Activated CD4-positive, alpha-beta T cell treated with anti-CD3 and anti-CD28 coated beads, Interleukin-2, amount 10 ng/mL, durations not matched to agents 24 days and 14 days (primary cell): Measurements from ENCODE around the gene SLC24A3. TPM values are rescaled to one million over a fixed set of nuclear protein-coding genes. Genes with fewer than 3 reads are reported as not detected.

ENCODE experiments used
- DNase-seq: peaks from one replicate; pipeline ENCODE4 v3.0.0; 2022
- H3K27ac Mint-ChIP-seq: one replicate; pipeline ENCODE4 v1.8.0; 2022; ENCODE audit warnings: mild to moderate bottlenecking, mixed read lengths
- H3K27me3 Mint-ChIP-seq: one replicate; pipeline ENCODE4 v1.8.0; 2022; ENCODE audit warnings: mixed read lengths
- H3K36me3 Mint-ChIP-seq: one replicate; pipeline ENCODE4 v1.8.0; 2022; ENCODE audit warnings: low read depth, mild to moderate bottlenecking, mixed read lengths
- H3K4me1 Mint-ChIP-seq: one replicate; pipeline ENCODE4 v1.8.0; 2021; ENCODE audit warnings: mixed read lengths
- H3K4me3 Mint-ChIP-seq: one replicate; pipeline ENCODE4 v1.8.0; 2022; ENCODE audit warnings: mild to moderate bottlenecking, moderate library complexity, mixed read lengths
- H3K9me3 Mint-ChIP-seq: one replicate; pipeline ENCODE4 v1.8.0; 2021; ENCODE audit warnings: mixed read lengths
- intact Hi-C: fragments of 100-400 bp; cut with micrococcal nuclease; formaldehyde crosslinking; loops from one replicate; pipeline ENCODE4 v1.15.1; 2023
- total RNA-seq: library from RNA; stranded (reverse); gene quantifications from 2 replicates; pipeline ENCODE4 v1.2.3, GENCODE V29; 2022

Gene SLC24A3
- total RNA-seq, 1 donor from 2014 or later: not detected

DNA sequence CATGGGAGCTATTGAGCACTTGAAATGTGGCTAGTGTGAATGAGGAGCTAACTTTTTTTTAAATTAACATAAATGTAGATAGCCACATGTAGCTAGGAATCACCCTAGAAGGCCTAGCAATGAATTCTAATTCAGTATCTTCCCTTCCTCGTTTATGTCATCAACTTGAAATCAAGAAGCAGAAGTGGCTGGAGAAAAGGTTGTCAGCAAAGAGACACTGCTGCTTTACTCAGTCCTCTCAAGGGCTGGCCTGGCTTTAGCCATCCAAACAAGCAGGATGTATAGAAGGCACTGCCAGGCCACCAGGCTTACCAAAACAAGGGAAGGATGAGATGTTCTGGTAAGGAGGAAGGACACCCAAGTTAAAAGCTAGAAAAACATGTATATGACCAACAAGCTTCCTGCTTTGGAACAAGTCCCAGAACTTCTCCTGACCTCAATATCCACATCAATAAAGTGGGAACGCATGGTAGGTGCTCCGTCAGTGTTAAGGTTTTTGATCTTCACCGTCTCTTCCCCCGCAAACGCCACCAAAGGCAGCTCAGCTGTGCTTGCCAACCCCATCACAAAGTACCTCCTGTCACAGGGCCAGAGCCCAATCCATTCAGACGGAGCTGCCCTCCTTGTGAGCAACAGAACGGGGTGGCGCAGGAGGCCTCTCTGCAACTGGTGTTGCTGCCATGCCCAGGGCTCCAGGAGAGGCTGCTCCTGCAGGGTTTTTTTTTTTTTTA lies 309.8 kb downstream of the SLC24A3 start:
- intact Hi-C loops: no loop called here
- H3K27me3 Mint-ChIP-seq: no peaks in the 10 kb centered on the region
- H3K4me3 Mint-ChIP-seq: no peak overlapping the region
- H3K4me1 Mint-ChIP-seq: peaks cover 2% of the 10 kb centered on the region
- no peaks in the 10 kb centered on the region for H3K9me3 Mint-ChIP-seq
- no peak for DNase-seq
- no peak overlapping the region for H3K27ac Mint-ChIP-seq
- H3K36me3 Mint-ChIP-seq: no peaks in the 10 kb centered on the region

DNA sequence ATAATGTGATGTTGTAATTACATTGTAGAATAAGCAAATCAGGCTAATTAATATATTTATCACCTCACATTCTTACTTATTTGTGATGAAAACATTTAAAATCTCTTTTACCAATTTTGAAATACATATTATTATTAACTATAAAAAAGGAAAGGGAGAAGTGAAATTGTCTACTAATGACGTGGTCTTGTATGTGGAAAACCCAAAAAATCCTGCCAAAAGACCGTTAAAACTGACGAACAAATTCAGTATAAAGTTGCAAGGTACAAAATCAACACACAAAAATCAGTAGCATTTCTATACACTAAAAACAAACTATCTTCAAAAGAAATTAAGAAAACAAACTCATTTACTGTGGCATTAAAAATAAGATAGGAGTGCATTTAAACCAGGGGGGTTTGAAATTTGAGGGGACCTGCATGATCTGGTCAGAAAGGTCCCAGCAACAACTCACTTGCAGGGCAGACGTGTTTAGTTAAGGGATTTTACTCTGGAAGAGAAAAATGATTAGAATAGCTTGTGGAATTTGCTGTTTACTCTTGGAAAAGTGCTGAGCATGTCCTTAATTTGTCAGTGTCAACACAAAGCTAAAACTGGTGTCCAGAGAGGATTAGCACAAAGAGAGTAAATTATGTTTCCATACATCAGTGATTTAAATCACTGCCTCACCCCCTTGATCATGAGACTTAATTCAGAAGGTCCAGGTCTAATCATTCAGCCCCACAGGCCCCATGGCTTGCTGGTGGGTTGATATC lies 310.6 kb downstream of the SLC24A3 start:
- H3K9me3 Mint-ChIP-seq: no peaks in the 10 kb centered on the region
- H3K27ac Mint-ChIP-seq: no peak overlapping the region
- peaks cover 2% of the 10 kb centered on the region for H3K4me1 Mint-ChIP-seq
- intact Hi-C loops: no loop called here
- no peak overlapping the region for H3K4me3 Mint-ChIP-seq
- H3K36me3 Mint-ChIP-seq: no peaks in the 10 kb centered on the region
- H3K27me3 Mint-ChIP-seq: no peaks in the 10 kb centered on the region
- DNase-seq: no peak

GRCh38 chr20:19524691-19525090 lies 312.2 kb downstream of the SLC24A3 start:
- H3K4me3 Mint-ChIP-seq: no peak overlapping the region

GRCh38 chr20:19527509-19527908 lies 315.1 kb downstream of the SLC24A3 start:
- intact Hi-C loops: no loop called here
- Mint-ChIP-seq H3K36me3 (no peaks in the 10 kb centered on the region), H3K4me1 (peaks cover under 1% of the 10 kb centered on the region), H3K27ac (no peak overlapping the region), H3K4me3 (no peak overlapping the region), H3K9me3 (no peaks in the 10 kb centered on the region), H3K27me3 (no peaks in the 10 kb centered on the region)
- DNase-seq: no peak

More at GRCh38 chr20:19524691-19525090, 312.2 kb downstream of the SLC24A3 start:
- Mint-ChIP-seq H3K9me3 (no peaks in the 10 kb centered on the region), H3K27ac (no peak overlapping the region), H3K36me3 (no peaks in the 10 kb centered on the region), H3K4me1 (peaks cover 2% of the 10 kb centered on the region), H3K27me3 (no peaks in the 10 kb centered on the region)
- DNase-seq: no peak
- intact Hi-C loops: no loop called here

DNA sequence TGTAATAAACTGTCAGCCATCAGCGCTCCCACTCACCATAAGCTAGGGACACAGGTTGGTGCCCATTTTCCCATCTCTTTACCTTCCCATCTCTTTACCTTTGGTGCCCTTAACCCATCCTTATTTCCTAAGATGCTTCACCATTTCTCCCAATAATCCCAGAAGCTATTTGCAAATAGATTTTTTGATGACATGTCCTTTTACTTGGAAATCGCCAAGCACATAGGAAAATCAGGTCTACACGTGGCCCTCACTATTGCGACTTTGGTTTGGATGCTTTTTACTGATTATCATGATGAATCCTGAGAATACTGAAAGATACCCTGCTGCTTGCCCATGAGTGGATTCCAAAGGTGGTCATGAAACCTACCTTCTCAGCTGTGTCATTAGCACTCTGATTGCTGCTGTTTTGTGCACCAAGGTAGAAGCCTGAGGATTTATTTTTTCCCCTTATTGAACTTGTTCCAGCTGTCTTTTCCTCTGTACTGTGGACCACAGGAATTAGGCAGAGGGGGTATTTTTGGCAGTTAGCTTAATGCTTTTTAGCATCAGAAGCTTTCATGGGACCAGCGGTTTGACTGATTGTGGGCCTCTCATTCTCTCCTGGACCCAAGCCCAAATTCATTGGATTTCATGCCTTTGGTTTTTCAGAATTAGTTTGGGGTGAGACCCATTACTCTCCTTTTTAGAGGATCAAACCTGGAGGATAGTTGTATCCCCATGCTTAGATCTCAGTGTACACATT lies 316.0 kb downstream of the SLC24A3 start:
- H3K4me3 Mint-ChIP-seq: no peak overlapping the region
- no peaks in the 10 kb centered on the region for H3K4me1 Mint-ChIP-seq
- no peaks in the 10 kb centered on the region for H3K9me3 Mint-ChIP-seq
- intact Hi-C loops: no loop called here
- no peaks in the 10 kb centered on the region for H3K36me3 Mint-ChIP-seq
- DNase-seq: no peak
- H3K27ac Mint-ChIP-seq: no peak overlapping the region
- no peaks in the 10 kb centered on the region for H3K27me3 Mint-ChIP-seq

GRCh38 chr20:19530006-19530405 lies 317.6 kb downstream of the SLC24A3 start:
- no peaks in the 10 kb centered on the region for H3K27me3 Mint-ChIP-seq
- DNase-seq: no peak
- H3K27ac Mint-ChIP-seq: no peak overlapping the region
- H3K36me3 Mint-ChIP-seq: no peaks in the 10 kb centered on the region
- H3K4me1 Mint-ChIP-seq: no peaks in the 10 kb centered on the region
- no peak overlapping the region for H3K4me3 Mint-ChIP-seq
- H3K9me3 Mint-ChIP-seq: no peaks in the 10 kb centered on the region
- intact Hi-C loops: no loop called here

DNA sequence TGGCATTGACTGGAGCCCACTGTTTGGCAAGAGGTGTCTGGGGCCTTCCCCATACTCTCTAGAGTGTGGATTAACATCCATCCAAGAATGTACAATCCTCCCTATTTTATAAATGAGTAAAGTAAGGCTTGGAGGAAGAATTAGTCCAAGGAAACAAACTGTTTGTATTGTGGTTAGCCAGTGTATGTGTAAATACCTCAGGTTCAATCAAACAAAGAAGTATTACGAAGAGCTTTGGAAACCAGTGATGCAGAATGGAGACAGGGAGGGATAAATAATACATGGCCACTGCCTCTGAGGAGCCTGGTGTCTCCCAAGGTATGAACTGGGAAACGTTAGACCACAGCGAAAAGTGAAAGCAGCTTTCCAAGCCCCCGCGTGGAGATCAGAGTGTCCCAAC lies 319.0 kb downstream of the SLC24A3 start:
- no peaks in the 10 kb centered on the region for H3K9me3 Mint-ChIP-seq

DNA sequence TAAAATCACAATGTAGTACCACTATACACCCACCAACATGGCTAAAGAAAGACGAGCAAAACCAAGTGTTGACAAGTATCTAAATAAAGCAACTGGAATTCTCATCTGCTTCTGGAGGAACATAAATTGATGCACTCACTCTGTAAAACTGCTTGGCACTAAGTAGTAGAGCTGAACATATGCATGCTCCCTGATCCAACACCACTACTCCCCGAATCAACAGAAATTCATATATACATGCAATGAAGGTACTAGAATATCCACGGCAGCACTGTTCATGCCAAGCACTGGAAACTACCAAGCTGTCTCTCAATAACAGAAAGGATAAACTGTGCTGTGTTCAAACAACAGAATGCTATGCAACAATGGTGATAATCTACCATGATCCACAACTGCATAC lies 326.1 kb downstream of the SLC24A3 start:
- intact Hi-C loops: no loop called here

More for the DNA sequence above, 319.0 kb downstream of the SLC24A3 start:
- H3K4me3 Mint-ChIP-seq: no peak overlapping the region
- no peaks in the 10 kb centered on the region for H3K4me1 Mint-ChIP-seq
- H3K36me3 Mint-ChIP-seq: no peaks in the 10 kb centered on the region
- no peaks in the 10 kb centered on the region for H3K27me3 Mint-ChIP-seq
- no peak overlapping the region for H3K27ac Mint-ChIP-seq
- intact Hi-C loops: no loop called here
- no peak for DNase-seq

DNA sequence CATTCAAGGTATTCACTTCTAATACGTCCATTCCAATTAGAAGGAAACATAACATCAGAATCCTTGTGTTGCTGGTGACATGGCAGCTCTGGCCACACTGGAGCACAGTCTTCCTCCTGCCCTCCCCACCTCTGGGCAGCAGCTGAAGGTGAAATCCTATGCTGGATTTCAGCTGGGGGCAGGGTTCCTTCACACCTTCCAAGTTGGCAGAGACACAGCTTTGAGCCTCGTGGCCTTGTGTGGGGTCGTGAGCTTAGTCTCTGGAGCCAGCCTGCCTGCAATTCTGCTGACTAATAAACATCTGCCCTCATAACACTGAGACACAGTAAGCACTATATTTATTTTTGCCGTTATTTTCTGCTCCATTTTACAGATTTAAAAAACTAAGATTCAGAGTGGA lies 326.7 kb downstream of the SLC24A3 start:
- Mint-ChIP-seq H3K4me3 (no peak overlapping the region), H3K27ac (no peak overlapping the region), H3K9me3 (no peaks in the 10 kb centered on the region), H3K4me1 (peaks cover 1% of the 10 kb centered on the region), H3K36me3 (no peaks in the 10 kb centered on the region), H3K27me3 (no peaks in the 10 kb centered on the region)
- no peak for DNase-seq
- intact Hi-C loops: no loop called here

More for the DNA sequence above, 326.1 kb downstream of the SLC24A3 start:
- Mint-ChIP-seq H3K4me3 (no peak overlapping the region), H3K36me3 (no peaks in the 10 kb centered on the region), H3K27ac (no peak overlapping the region), H3K9me3 (no peaks in the 10 kb centered on the region), H3K27me3 (no peaks in the 10 kb centered on the region), H3K4me1 (no peaks in the 10 kb centered on the region)
- DNase-seq: no peak

DNA sequence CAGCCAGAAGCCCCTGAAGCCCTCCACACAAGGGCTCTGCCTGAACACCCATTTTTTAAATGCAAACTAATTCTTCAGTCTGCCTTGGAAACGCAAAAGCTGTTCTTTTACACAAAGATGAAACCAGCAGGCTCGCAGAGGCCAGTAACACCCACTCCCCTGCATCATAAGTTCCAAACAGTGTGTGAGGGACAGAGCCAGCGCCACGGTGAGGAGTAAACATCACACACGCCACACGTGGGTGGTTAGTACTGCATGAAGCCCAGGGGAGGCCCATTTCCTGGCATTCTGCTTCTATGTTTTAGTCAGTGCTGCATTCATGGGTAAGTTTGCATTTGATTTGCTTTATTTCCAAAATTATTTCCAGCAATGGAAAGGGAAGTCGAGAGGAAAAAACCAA lies 327.9 kb downstream of the SLC24A3 start:
- peaks cover 2% of the 10 kb centered on the region for H3K4me1 Mint-ChIP-seq
- H3K36me3 Mint-ChIP-seq: no peaks in the 10 kb centered on the region
- H3K9me3 Mint-ChIP-seq: no peaks in the 10 kb centered on the region
- peak; percentile 56 for DNase-seq
- intact Hi-C loops: no loop called here
- no peak overlapping the region for H3K27ac Mint-ChIP-seq
- no peak overlapping the region for H3K4me3 Mint-ChIP-seq
- H3K27me3 Mint-ChIP-seq: no peaks in the 10 kb centered on the region

GRCh38 chr20:19543101-19543500 lies 330.7 kb downstream of the SLC24A3 start:
- Mint-ChIP-seq H3K36me3 (no peaks in the 10 kb centered on the region), H3K4me3 (no peak overlapping the region), H3K27me3 (no peaks in the 10 kb centered on the region), H3K4me1 (peaks cover 2% of the 10 kb centered on the region), H3K9me3 (no peaks in the 10 kb centered on the region), H3K27ac (peak overlapping the region; percentile 26)
- DNase-seq: no peak
- intact Hi-C loops: no loop called here

- Mint-ChIP-seq H3K36me3 (no peaks in the 10 kb centered on the region), H3K4me1 (peaks cover 2% of the 10 kb centered on the region), H3K27ac (no peak overlapping the region), H3K9me3 (no peaks in the 10 kb centered on the region), H3K27me3 (no peaks in the 10 kb centered on the region), H3K4me3 (no peak overlapping the region)
- DNase-seq: no peak
- intact Hi-C loops: no loop called here
These were observed 332.2 kb downstream of the SLC24A3 start for GRCh38 chr20:19544684-19545083.

- intact Hi-C loops: no loop called here
- DNase-seq: no peak
- H3K4me3 Mint-ChIP-seq: no peak overlapping the region
- no peaks in the 10 kb centered on the region for H3K27me3 Mint-ChIP-seq
- H3K4me1 Mint-ChIP-seq: peaks cover 2% of the 10 kb centered on the region
- no peaks in the 10 kb centered on the region for H3K9me3 Mint-ChIP-seq
- no peaks in the 10 kb centered on the region for H3K36me3 Mint-ChIP-seq
- H3K27ac Mint-ChIP-seq: no peak overlapping the region
These were observed 334.2 kb downstream of the SLC24A3 start for GRCh38 chr20:19546648-19547047.

- H3K36me3 Mint-ChIP-seq: no peaks in the 10 kb centered on the region
- intact Hi-C loops: no loop called here
These were observed 335.1 kb downstream of the SLC24A3 start for GRCh38 chr20:19547547-19547946.

More at GRCh38 chr20:19547547-19547946, 335.1 kb downstream of the SLC24A3 start:
- DNase-seq: no peak
- H3K9me3 Mint-ChIP-seq: no peaks in the 10 kb centered on the region
- H3K27ac Mint-ChIP-seq: no peak overlapping the region
- peaks cover 2% of the 10 kb centered on the region for H3K4me1 Mint-ChIP-seq
- H3K4me3 Mint-ChIP-seq: no peak overlapping the region
- no peaks in the 10 kb centered on the region for H3K27me3 Mint-ChIP-seq
